Dermis blood vessel endothelial cell (primary cell): Measurements from ENCODE around the gene CYP4A11. TPM values are rescaled to one million over a fixed set of nuclear protein-coding genes. Genes with fewer than 3 reads are reported as not detected.
"Not testable (repeated sequence)": the region's sequence is repeated elsewhere in the genome, so short reads cannot be mapped to it uniquely, and the experiment has no call there.

Experiments used
- DNase-seq: peaks from one replicate; pipeline ENCODE4 v3.0.0; 2010
- total RNA-seq: library from RNA; depleted of rRNA; stranded (reverse); fragments of >200 nt; gene quantifications from 2 replicates; pipeline ENCODE4 v1.2.3, GENCODE V29; 2014

CYP4A11 gene
- total RNA-seq, 1 donor from 2014 or later, result not detected

DNA sequence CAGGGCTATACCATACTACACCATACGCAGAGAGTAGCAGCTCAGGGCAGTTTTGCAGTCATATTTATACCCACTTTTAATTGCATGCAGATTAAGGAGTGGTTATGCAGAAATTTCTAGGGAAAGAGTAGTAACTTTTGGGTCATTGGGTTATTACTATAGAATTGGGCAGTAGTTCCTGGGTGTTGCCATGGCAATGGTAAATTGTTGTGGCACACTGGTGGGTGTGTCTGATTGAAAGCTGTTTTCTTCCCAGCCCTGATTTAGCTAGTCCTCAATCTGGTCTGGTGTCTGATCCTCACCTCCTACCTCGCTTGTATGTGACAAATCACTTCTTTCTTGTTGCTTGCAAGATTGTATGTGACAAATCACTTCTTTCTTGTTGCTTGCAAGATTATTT is 30.5 kb downstream of the CYP4A11 start:
- DNase-seq, result no peak

DNA sequence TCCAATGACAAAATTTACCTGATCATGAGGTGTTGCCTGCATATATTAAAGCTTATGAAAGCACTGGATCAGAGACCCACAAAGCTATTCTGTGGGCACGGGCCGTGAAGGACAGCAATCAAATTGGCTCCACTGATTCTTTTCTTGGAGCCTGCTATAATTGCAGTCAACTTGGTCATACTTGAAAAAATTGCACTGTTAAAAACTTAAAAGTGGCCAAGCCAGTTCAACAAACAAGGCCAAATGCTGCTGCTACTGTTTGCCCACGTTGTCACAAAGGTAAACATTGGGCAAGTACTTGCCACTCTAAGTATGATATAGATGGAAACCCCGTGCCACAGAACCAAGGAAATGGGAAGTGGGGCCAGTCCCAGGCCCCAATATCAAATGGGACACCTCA is 37.8 kb downstream of the CYP4A11 start:
- no peak for DNase-seq

- no peak for DNase-seq
These were observed 40.9 kb downstream of the CYP4A11 start for GRCh38 chr1:46900401-46900800.

GRCh38 chr1:46881656-46882055 is 59.6 kb downstream of the CYP4A11 start:
- not testable (repeated sequence) for DNase-seq

Other genes with a start within 250 kb of the CYP4A11 start
- gene EFCAB14, start 222.4 kb downstream of the CYP4A11 start, total RNA-seq, result 90.7 and 155 TPM in 2 replicates
- gene CYP4B1, start 142.4 kb downstream of the CYP4A11 start, total RNA-seq, result 0.17 TPM in 1 of 2 replicates, not detected in the other
- 2.3 and 6.3 TPM in 2 replicates for gene CYP4X1, start 82.2 kb upstream of the CYP4A11 start, total RNA-seq
- 0.17 TPM in 1 of 2 replicates, not detected in the other for gene CYP4Z1, start 125.8 kb upstream of the CYP4A11 start, total RNA-seq
- gene CYP4A22, start 196.0 kb upstream of the CYP4A11 start, total RNA-seq, result not detected in 2 replicates
- 0.42 and 1.0 TPM in 2 replicates for gene PDZK1IP1, start 248.6 kb upstream of the CYP4A11 start, total RNA-seq